ENCODE results near the gene IRS1. TPM values are rescaled to one million over a fixed set of nuclear protein-coding genes. Genes with fewer than 3 reads are reported as not detected.
A peak's percentile ranks its signal among the peaks of the same experiment; 100 is the strongest.

The IRS1 gene
- total and polyA plus RNA-seq, 2 donors from 2014 or later: 4.5 to 13.4 TPM

GRCh38 chr2:226796840-226797288, 2.8 kb downstream of the IRS1 start:
- H3K36me3 ChIP-seq (ENCODE audit: control insufficient read depth in 2 of 3, insufficient read depth in 3 of 3, low read length in 3 of 3): no peaks in the 10 kb centered on the region
- peak overlapping the region in 1 of 2 donors; percentile 33 for H3K27ac ChIP-seq (ENCODE audit: low read depth in 2 of 2, low read length in 2 of 2)
- intact Hi-C loops (cut with DNase I): loop anchor here (10.0 kb wide), 1 partner anchor 142 kb away; no protein-coding TSS in a partner anchor
- no peaks in the 10 kb centered on the region for H3K27me3 ChIP-seq (ENCODE audit: control insufficient read depth, insufficient read depth, low read length)
- peaks cover 0 to 29% (median 12%) of the 10 kb centered on the region in 3 donors for H3K4me1 ChIP-seq (ENCODE audit: control insufficient read depth in 2 of 3, insufficient read depth in 2 of 3, low read depth in 1 of 3, low read length in 3 of 3)
- FAIRE-seq (no peak), DNase-seq (peak in 1 of 5 donors; percentile 84)
- peak overlapping the region in 2 of 3 donors; percentile 23 to 48 for H3K4me3 ChIP-seq (ENCODE audit: low read length in 3 of 3)
- peak; percentile 23 for TF ChIP-seq CTCF (IDR thresholded peaks at IDR 0.05; ENCODE audit: borderline replicate concordance, extremely low read depth, insufficient read depth)
- H3K9me3 ChIP-seq (ENCODE audit: control insufficient read depth in 2 of 3, insufficient read depth in 1 of 3, low read length in 3 of 3): no peaks in the 10 kb centered on the region
- peak overlapping the region in 1 of 3 donors; percentile 34 for H3K9ac ChIP-seq (ENCODE audit: low read length in 3 of 3)

GRCh38 chr2:226796012-226796839, 3.4 kb downstream of the IRS1 start:
- Histone ChIP-seq H3K9me3 (ENCODE audit: control insufficient read depth in 2 of 3, insufficient read depth in 1 of 3, low read length in 3 of 3) (no peaks in the 10 kb centered on the region), H3K9ac (ENCODE audit: low read length in 3 of 3) (peak overlapping the region in 1 of 3 donors; percentile 40), H3K4me3 (ENCODE audit: low read length in 3 of 3) (peak overlapping the region in 2 of 3 donors; percentile 23 to 68), H3K27me3 (ENCODE audit: control insufficient read depth, insufficient read depth, low read length) (no peaks in the 10 kb centered on the region), H3K27ac (ENCODE audit: low read depth in 2 of 2, low read length in 2 of 2) (peak overlapping the region; percentile 8 to 33), H3K36me3 (ENCODE audit: control insufficient read depth in 2 of 3, insufficient read depth in 3 of 3, low read length in 3 of 3) (no peaks in the 10 kb centered on the region), H3K4me1 (ENCODE audit: control insufficient read depth in 2 of 3, insufficient read depth in 2 of 3, low read depth in 1 of 3, low read length in 3 of 3) (peaks cover 0 to 29% (median 8%) of the 10 kb centered on the region in 3 donors)
- no peak for TF ChIP-seq CTCF (IDR thresholded peaks at IDR 0.05; ENCODE audit: borderline replicate concordance, extremely low read depth, insufficient read depth)
- intact Hi-C loops (cut with DNase I): loop anchor here (10.0 kb wide), 1 partner anchor 141 kb away; no protein-coding TSS in a partner anchor
- FAIRE-seq: no peak
- peak in 1 of 5 donors; percentile 76 for DNase-seq

- peaks cover 3 to 31% (median 12%) of the 10 kb centered on the region in 3 donors for H3K4me1 ChIP-seq (ENCODE audit: control insufficient read depth in 2 of 3, insufficient read depth in 2 of 3, low read depth in 1 of 3, low read length in 3 of 3)
- H3K9me3 ChIP-seq (ENCODE audit: control insufficient read depth in 2 of 3, insufficient read depth in 1 of 3, low read length in 3 of 3): no peaks in the 10 kb centered on the region
- H3K36me3 ChIP-seq (ENCODE audit: control insufficient read depth in 2 of 3, insufficient read depth in 3 of 3, low read length in 3 of 3): no peaks in the 10 kb centered on the region
- TF ChIP-seq CTCF (IDR thresholded peaks at IDR 0.05; ENCODE audit: borderline replicate concordance, extremely low read depth, insufficient read depth): no peak
- H3K4me3 ChIP-seq (ENCODE audit: low read length in 3 of 3): peak overlapping the region in 2 of 3 donors; percentile 25 to 68
- peak in 1 of 5 donors; percentile 82 for DNase-seq
- H3K27me3 ChIP-seq (ENCODE audit: control insufficient read depth, insufficient read depth, low read length): no peaks in the 10 kb centered on the region
- FAIRE-seq: no peak
- intact Hi-C loops (cut with DNase I): loop anchor here (10.0 kb wide), 1 partner anchor 141 kb away; no protein-coding TSS in a partner anchor
- H3K9ac ChIP-seq (ENCODE audit: low read length in 3 of 3): peak overlapping the region in 2 of 3 donors; percentile 12 to 40
- peak overlapping the region; percentile 74 to 81 for H3K27ac ChIP-seq (ENCODE audit: low read depth in 2 of 2, low read length in 2 of 2)
Observed at GRCh38 chr2:226795281-226796011, 4.2 kb downstream of the IRS1 start.
